HepG2 (cell line): ENCODE data around the gene FHIT. TPM values are rescaled to one million over a fixed set of nuclear protein-coding genes. Genes with fewer than 3 reads are reported as not detected.

Experiments
- ATAC-seq: fragments of 200-7000 bp; cut with Tn5 transposase; 3 replicates; pipeline ENCODE4 v1.9.1; 2020; ENCODE audit warnings: mild to moderate bottlenecking, moderate library complexity
- BruUV-seq: library from RNA; stranded (reverse); fragments of 400-500 nt; replicated peaks from 2 replicates; lab custom pipeline; 2021; lab: Mats Ljungman, UMichigan
- CTCF ChIA-PET: fragments of 300-600 bp; formaldehyde crosslinking; extraction: SDS; loops from one replicate; lab custom pipeline; 2021; ENCODE audit warnings: low total read pairs, inconsistent platforms, low intra/inter-chr PET ratio; lab: Yijun Ruan, JAX
- POLR2A ChIA-PET: fragments of 350-600 bp; sonication (Branson Sonifier 250); formaldehyde crosslinking; loops from one replicate; lab custom pipeline; 2020; ENCODE audit warnings: antibody characterized with exemption, inconsistent platforms; lab: Yijun Ruan, JAX
- DNase-seq: peaks from one replicate; pipeline ENCODE4 v3.0.0-alpha.2; 2015; ENCODE audit warnings: low spot score
- FAIRE-seq: peaks from 3 replicates; lab custom pipeline; 2011; peaks lifted over from hg19 to GRCh38; lab: Jason Lieb, UNC
- H2AFZ ChIP-seq: one replicate; pipeline ENCODE4 v1.6.1; 2011; ENCODE audit warnings: low read length, inconsistent platforms
- H3K27ac ChIP-seq: fragments of 300-600 bp; 3 replicates; pipeline ENCODE4 v1.8.0; 2011; ENCODE audit warnings: mixed run types, mild to moderate bottlenecking, mixed read lengths, low read length, inconsistent platforms; ENCODE audit not compliant: insufficient read depth; ENCODE audit errors: extremely low read length
- H3K27me3 ChIP-seq, 2 experiments: fragments of 200-600 bp in 1 of 2; 2 replicates in 1 of 2; 3 replicates in 1 of 2; pipeline versions ENCODE4 v1.6.0 to v1.8.0; 2011; ENCODE audit warnings: low read length in 2 of 2, mild to moderate bottlenecking in 2 of 2, moderate library complexity in 2 of 2, inconsistent platforms in 1 of 2; ENCODE audit not compliant: insufficient read depth in 2 of 2, control insufficient read depth in 1 of 2
- H3K36me3 ChIP-seq, 2 experiments: fragments of 200-600 bp in 1 of 2; replicated peaks in 1 of 2; 2 replicates in 1 of 2; 3 replicates in 1 of 2; pipeline versions ENCODE4 v1.5.1 to v1.8.0; 2011; ENCODE audit warnings: low read length in 2 of 2, inconsistent platforms in 1 of 2; ENCODE audit not compliant: insufficient read depth in 2 of 2, control insufficient read depth in 1 of 2
- H3K4me1 ChIP-seq: 2 replicates; pipeline ENCODE4 v1.5.1; 2012; ENCODE audit warnings: low read length, inconsistent platforms; ENCODE audit not compliant: insufficient read depth
- H3K4me2 ChIP-seq: 2 replicates; pipeline ENCODE4 v1.6.0; 2011; ENCODE audit warnings: low read depth, low read length, inconsistent platforms
- H3K4me3 ChIP-seq, 3 experiments: fragments of 200-600 bp in 1 of 3; sonication (generic), shearing (Covaris generic) in 1 of 3; replicated peaks in 1 of 3; 2 replicates each; pipeline ENCODE4 v1.5.1; 2011 to 2016; ENCODE audit warnings: low read length in 3 of 3, inconsistent platforms in 2 of 3, low read depth in 2 of 3, mild to moderate bottlenecking in 2 of 3, control low read depth in 1 of 3, mixed read lengths in 1 of 3; ENCODE audit not compliant: insufficient read depth in 1 of 3
- H3K79me2 ChIP-seq: one replicate; pipeline ENCODE4 v1.6.1; 2011; ENCODE audit warnings: low read length, inconsistent platforms; ENCODE audit not compliant: insufficient read depth
- H3K9ac ChIP-seq: 2 replicates; pipeline ENCODE4 v1.6.0; 2011; ENCODE audit warnings: mild to moderate bottlenecking, low read depth, low read length, inconsistent platforms; ENCODE audit not compliant: insufficient read depth
- H3K9me3 ChIP-seq: 2 replicates; pipeline ENCODE4 v1.5.1; 2012; ENCODE audit warnings: mild to moderate bottlenecking, low read length
- H4K20me1 ChIP-seq: 2 replicates; pipeline ENCODE4 v1.6.0; 2011; ENCODE audit warnings: inconsistent platforms, mild to moderate bottlenecking, low read length, moderate library complexity; ENCODE audit not compliant: insufficient read depth
- ARID2 ChIP-seq: sonication (generic); formaldehyde crosslinking; IDR thresholded peaks from 2 replicates; pipeline ENCODE4 v1.8.1; 2022; ENCODE audit warnings: mild to moderate bottlenecking, missing genetic modification reagents, borderline replicate concordance
- ERF ChIP-seq: IDR thresholded peaks from 2 replicates; pipeline ENCODE4 v1.6.1; 2018; ENCODE audit warnings: missing biosample characterization, missing genetic modification reagents
- EZH2 ChIP-seq: conservative IDR thresholded peaks from 2 replicates; pipeline ENCODE4 v1.6.1; 2012; ENCODE audit warnings: mild to moderate bottlenecking, low read depth, low read length, moderate library complexity
- GATAD1 ChIP-seq: IDR thresholded peaks from 2 replicates; pipeline ENCODE4 v1.6.1; 2016; ENCODE audit warnings: missing genetic modification reagents, missing compliant biosample characterization
- HMG20B ChIP-seq: conservative IDR thresholded peaks from 2 replicates; pipeline ENCODE4 v1.6.1; 2016; ENCODE audit warnings: missing genetic modification reagents, missing compliant biosample characterization
- LRRFIP1 ChIP-seq: sonication (generic); formaldehyde crosslinking; conservative IDR thresholded peaks from 2 replicates; pipeline ENCODE4 v1.4.0; 2020; ENCODE audit warnings: missing genetic modification reagents
- MIER3 ChIP-seq: IDR thresholded peaks from 2 replicates; pipeline ENCODE4 v1.6.1; 2016; ENCODE audit warnings: missing compliant biosample characterization, borderline replicate concordance
- ZNF550 ChIP-seq: sonication (generic); formaldehyde crosslinking; IDR thresholded peaks from 2 replicates; pipeline ENCODE4 v1.4.0; 2020; ENCODE audit warnings: mild to moderate bottlenecking, missing genetic modification reagents, borderline replicate concordance
- ZNF564 ChIP-seq: sonication (generic); formaldehyde crosslinking; IDR thresholded peaks from 2 replicates; pipeline ENCODE4 v1.8.1; 2023; ENCODE audit warnings: mild to moderate bottlenecking, missing genetic modification reagents
- ZNF816 ChIP-seq: sonication (generic); formaldehyde crosslinking; IDR thresholded peaks from 2 replicates; pipeline ENCODE4 v1.8.0; 2022; ENCODE audit warnings: missing genetic modification reagents, mild to moderate bottlenecking, borderline replicate concordance
- WGBS: methylation state at CpG from one replicate; pipeline ENCODE4 v1.1.6; 2017; ENCODE audit warnings: low lambda C conversion rate; 5-methylcytosine and 5-hydroxymethylcytosine counted together
- in situ Hi-C: cut with HindIII; loops from 2 replicates; pipeline ENCODE4 v1.10.0; 2017; ENCODE audit warnings: low pct_unique_long_range_greater_than_20kb; ENCODE audit not compliant: extremely low pct_ligation_motif_present
- intact Hi-C: fragments of 100-400 bp; cut with micrococcal nuclease; formaldehyde crosslinking; loops from one replicate; pipeline ENCODE4 v1.10.0; 2022; ENCODE audit not compliant: unreplicated experiment
- polyA plus RNA-seq, 8 experiments: library from polyadenylated mRNA; depleted of rRNA in 3 of 8; stranded (reverse) in 7 of 8; unstranded in 1 of 8; fragments of >200 nt; fragmentation: Illumina TruSeq in 4 of 8; extraction: Trizol in 4 of 8; gene quantifications; 2 replicates each; pipeline versions ENCODE4 v1.2.1 to v1.2.3, GENCODE V29; 2011 to 2016; ENCODE audit warnings: low read depth in 4 of 8, missing spikeins in 1 of 8, mixed read lengths in 1 of 8; ENCODE audit not compliant: insufficient read depth in 1 of 8
- total RNA-seq, 5 experiments: library from RNA; depleted of rRNA; stranded (reverse); fragments of >200 nt; fragmentation: Illumina TruSeq; extraction: Trizol; gene quantifications; 2 replicates each; pipeline ENCODE4 v1.2.3, GENCODE V29; 2016; ENCODE audit warnings: low read depth in 1 of 5

FHIT gene
- total and polyA plus RNA-seq, 2 of the 13 experiments (the other 11 are each of a cell fraction or from before 2014, with no cell fraction given) = 4.0 to 4.6 TPM

DNA sequence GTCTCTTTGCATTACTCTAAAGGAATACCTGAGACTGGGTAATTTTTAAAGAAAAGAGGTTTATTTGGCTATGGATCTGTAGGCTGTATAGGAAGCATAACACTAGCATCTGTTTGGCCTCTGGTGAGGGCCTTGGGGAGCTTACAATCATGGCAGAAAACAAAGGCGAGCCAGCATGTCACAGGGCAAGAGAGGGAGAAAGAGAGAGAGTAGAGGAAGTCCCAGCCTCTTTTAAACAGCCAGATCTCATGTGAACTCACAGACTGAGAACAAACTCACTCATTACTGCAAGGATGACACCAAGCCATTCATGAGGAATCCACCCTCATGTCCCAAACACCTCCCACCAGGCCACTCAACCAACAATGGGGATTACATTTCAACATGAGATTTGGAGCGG lies 974.6 kb downstream of the FHIT start:
- no peaks in the 10 kb centered on the region for H3K36me3 ChIP-seq
- no peak for TF ChIP-seq EZH2
- TF ChIP-seq ZNF564 (CRISPR knock-in tag) = no peak
- TF ChIP-seq LRRFIP1 (CRISPR knock-in tag) = no peak
- no peak for TF ChIP-seq ZNF816 (CRISPR knock-in tag)
- TF ChIP-seq ERF (CRISPR knock-in tag) = no peak
- TF ChIP-seq ARID2 (CRISPR knock-in tag) = no peak
- no peak for TF ChIP-seq GATAD1
- TF ChIP-seq MIER3 (CRISPR knock-in tag) = no peak
- no peak for TF ChIP-seq ZNF550
- TF ChIP-seq HMG20B = no peak
- WGBS = 30% methylated on average over 2 of the region's 2 CpGs
- POLR2A ChIA-PET = no interaction called here
- H3K79me2 ChIP-seq = no peaks in the 10 kb centered on the region
- H2AFZ ChIP-seq = no peak overlapping the region
- no peak overlapping the region for H3K4me3 ChIP-seq
- FAIRE-seq (no peak), DNase-seq (no peak), ATAC-seq (no peak)
- no TSS peak for BruUV-seq
- H3K9me3 ChIP-seq = no peaks in the 10 kb centered on the region
- CTCF ChIA-PET = no interaction called here
- no peak overlapping the region for H3K27ac ChIP-seq
- H3K4me1 ChIP-seq = no peaks in the 10 kb centered on the region
- H4K20me1 ChIP-seq = no peaks in the 10 kb centered on the region
- no peak overlapping the region for H3K9ac ChIP-seq
- intact Hi-C loops (no loop called here), in situ Hi-C loops (no loop called here)
- no peak overlapping the region for H3K4me2 ChIP-seq
- H3K27me3 ChIP-seq = no peaks in the 10 kb centered on the region
